PC-3 (cell line): ENCODE data around the gene CENPB. TPM values are rescaled to one million over a fixed set of nuclear protein-coding genes. Genes with fewer than 3 reads are reported as not detected.

Experiments used
- ATAC-seq: fragments of 200-7000 bp; cut with Tn5 transposase; 2 replicates; pipeline ENCODE4 v1.9.1; 2020; ENCODE audit warnings: mild to moderate bottlenecking, moderate library complexity
- BruUV-seq: library from RNA; stranded (reverse); fragments of 400-500 nt; replicated peaks from 2 replicates; lab custom pipeline; 2021; lab: Mats Ljungman, UMichigan
- CTCF ChIA-PET: fragments of 300-600 bp; sonication (Branson Sonifier 250); formaldehyde crosslinking; loops from one replicate; lab custom pipeline; 2022; ENCODE audit warnings: antibody characterized with exemption; lab: Charles Lee
- POLR2A ChIA-PET: fragments of 300-600 bp; sonication (Branson Sonifier 250); formaldehyde crosslinking; loops from one replicate; lab custom pipeline; 2022; ENCODE audit warnings: antibody characterized with exemption; ENCODE audit not compliant: unreplicated experiment; lab: Charles Lee
- DNase-seq: peaks from one replicate; pipeline ENCODE4 v3.0.0-alpha.2; 2015
- H2AFZ ChIP-seq: fragments of 300-600 bp; sonication (generic); 2 replicates; pipeline ENCODE4 v1.6.0; 2016; ENCODE audit warnings: antibody characterized with exemption, low read length
- H3F3A ChIP-seq: fragments of 300-600 bp; sonication (generic); one replicate; pipeline ENCODE4 v1.6.0; 2017; ENCODE audit warnings: antibody characterized with exemption, low read length, control low read depth, mild to moderate bottlenecking; ENCODE audit not compliant: unreplicated experiment
- H3K27ac ChIP-seq: fragments of 300-600 bp; sonication (generic); 2 replicates; pipeline ENCODE4 v1.5.1; 2016; ENCODE audit warnings: mild to moderate bottlenecking, low read length
- H3K27me3 ChIP-seq: fragments of 300-600 bp; sonication (generic); 2 replicates; pipeline ENCODE4 v1.6.1; 2016; ENCODE audit warnings: low read length, mixed read lengths
- H3K36me3 ChIP-seq: fragments of 300-600 bp; sonication (generic); 2 replicates; pipeline ENCODE4 v1.6.1; 2016; ENCODE audit warnings: low read depth, mixed run types, low read length, mixed read lengths
- H3K4me1 ChIP-seq: fragments of 300-600 bp; sonication (generic); 2 replicates; pipeline ENCODE4 v1.5.1; 2016; ENCODE audit warnings: low read length; ENCODE audit not compliant: insufficient read depth
- H3K4me2 ChIP-seq: fragments of 300-600 bp; sonication (generic); 2 replicates; pipeline ENCODE4 v1.6.0; 2016; ENCODE audit warnings: low read length
- H3K4me3 ChIP-seq: fragments of 300-600 bp; sonication (generic); 2 replicates; pipeline ENCODE4 v1.5.1; 2016; ENCODE audit warnings: mild to moderate bottlenecking, low read length, mixed read lengths
- H3K79me2 ChIP-seq: fragments of 300-600 bp; sonication (generic); 2 replicates; pipeline ENCODE4 v1.6.1; 2017; ENCODE audit warnings: low read length, mixed read lengths
- H3K9ac ChIP-seq: fragments of 300-600 bp; sonication (generic); 2 replicates; pipeline ENCODE4 v1.6.0; 2016; ENCODE audit warnings: mild to moderate bottlenecking, low read length
- H3K9me2 ChIP-seq: fragments of 300-600 bp; sonication (generic); replicated peaks from 2 replicates; pipeline ENCODE4 v1.6.1; 2016; ENCODE audit warnings: mixed run types, low read length, mixed read lengths
- H3K9me3 ChIP-seq: fragments of 300-600 bp; sonication (generic); 2 replicates; pipeline ENCODE4 v1.6.1; 2016; ENCODE audit warnings: low read length, mixed read lengths
- H4K20me1 ChIP-seq: fragments of 300-600 bp; sonication (generic); 2 replicates; pipeline ENCODE4 v1.6.1; 2016; ENCODE audit warnings: low read length, mixed read lengths
- CTCF ChIP-seq: fragments of 300-600 bp; sonication (generic); conservative IDR thresholded peaks from 2 replicates; pipeline ENCODE4 v1.5.1; 2017; ENCODE audit warnings: antibody characterized with exemption, low read depth, mild to moderate bottlenecking, low read length
- EZH2 ChIP-seq: fragments of 300-600 bp; sonication (generic); IDR thresholded peaks from one replicate; pipeline ENCODE4 v1.6.1; 2017; ENCODE audit warnings: antibody characterized with exemption, mild to moderate bottlenecking, low read length; ENCODE audit not compliant: unreplicated experiment
- EZH2phosphoT487 ChIP-seq: fragments of 300-600 bp; sonication (generic); IDR thresholded peaks from 2 replicates; pipeline ENCODE4 v1.6.1; 2018; ENCODE audit warnings: mild to moderate bottlenecking, antibody characterized with exemption, low read length, borderline replicate concordance
- intact Hi-C: fragments of 100-400 bp; cut with micrococcal nuclease; formaldehyde crosslinking; loops from 2 replicates; pipeline ENCODE4 v1.9.0; 2023
- total RNA-seq: library from RNA; depleted of rRNA; stranded (reverse); fragments of >200 nt; gene quantifications from 2 replicates; pipeline ENCODE4 v1.2.3, GENCODE V29; 2014

Gene CENPB
- total RNA-seq, 1 experiment from 2014 or later: 213 TPM

DNA sequence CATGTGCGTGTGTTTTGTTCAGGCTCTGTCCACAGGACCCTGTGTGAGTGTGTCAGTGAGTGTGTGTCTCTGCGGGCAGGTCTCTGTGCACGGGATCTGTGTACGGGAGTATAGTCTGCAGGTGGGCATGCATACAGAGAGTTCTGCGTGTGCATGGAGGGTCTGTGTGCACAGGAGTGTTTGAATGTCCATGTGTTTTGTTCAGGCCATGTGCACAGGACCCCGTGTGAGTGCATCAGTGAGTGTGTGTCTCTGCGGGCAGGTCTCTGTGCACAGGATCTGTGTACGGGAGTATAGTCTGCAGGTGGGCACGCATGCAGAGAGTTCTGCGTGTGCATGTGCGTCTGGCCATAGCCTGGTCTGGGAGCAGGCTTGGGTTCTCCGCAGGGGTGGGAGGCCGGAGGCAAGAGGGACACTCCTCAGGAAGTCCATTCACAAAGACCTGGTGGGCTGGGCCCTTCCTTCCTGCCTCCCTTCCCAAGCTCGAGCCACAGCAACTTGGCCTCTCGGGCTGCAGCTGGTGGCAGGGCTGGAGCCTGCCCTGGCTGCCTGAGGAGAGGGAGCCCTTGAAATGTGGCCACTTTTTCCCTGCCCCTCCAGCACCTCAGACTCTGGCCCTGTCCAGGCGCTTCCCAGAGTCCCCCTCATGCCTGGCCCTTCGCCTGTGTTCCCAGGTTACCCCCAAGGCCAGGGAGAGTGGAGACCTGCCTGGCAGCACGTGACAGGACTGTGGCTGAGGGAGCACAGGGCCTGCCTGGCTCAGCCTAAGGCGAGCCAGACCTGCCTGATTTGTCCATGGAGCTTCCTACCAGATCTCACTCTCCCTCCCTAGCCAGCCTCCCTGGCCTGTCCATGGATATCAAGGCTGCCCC, 47.2 kb downstream of the CENPB start:
- no TSS peak for BruUV-seq

DNA sequence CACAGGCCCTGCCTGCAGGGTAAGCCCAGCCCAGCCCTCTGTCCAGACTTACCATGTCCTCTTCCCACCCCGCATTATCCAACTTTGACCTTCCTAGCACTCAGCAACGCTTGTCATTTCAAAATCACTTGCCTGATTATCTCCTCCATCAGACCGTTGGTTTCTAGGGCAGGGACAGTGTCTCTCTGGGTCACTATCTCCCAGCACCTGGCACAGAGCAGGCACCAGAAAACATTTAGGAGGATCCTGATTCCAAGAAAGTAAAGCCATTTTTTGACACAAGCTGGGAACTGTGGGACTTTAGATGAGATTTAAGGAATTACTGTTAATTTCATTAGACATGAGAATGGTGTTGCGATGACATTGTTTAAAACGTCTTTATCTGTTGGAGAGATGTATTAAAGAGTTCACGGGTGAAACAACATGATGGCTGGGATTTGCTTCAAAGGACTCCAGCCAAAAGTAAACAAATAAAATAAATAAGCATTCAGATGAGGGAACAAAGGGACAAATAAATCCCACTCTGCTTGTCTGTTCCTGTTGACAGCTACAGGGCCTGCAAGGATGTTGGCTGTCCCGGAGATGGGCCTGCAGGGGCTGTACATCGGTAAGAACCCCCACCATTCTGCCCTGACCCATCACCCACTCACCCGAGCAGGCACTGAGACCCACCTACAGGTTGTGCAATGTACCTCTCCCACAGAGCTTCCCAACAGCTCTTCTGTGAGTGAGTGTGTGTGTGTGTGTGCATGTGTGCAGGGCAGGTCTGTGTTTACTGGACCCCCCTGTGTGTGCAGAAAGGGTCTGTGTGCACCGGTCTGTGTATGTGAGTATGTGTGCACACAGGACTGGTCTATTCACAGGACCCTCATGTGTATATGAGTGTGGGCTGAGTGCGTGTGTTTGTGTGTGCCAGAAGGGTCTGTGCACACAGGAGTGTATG, 48.2 kb downstream of the CENPB start:
- Histone ChIP-seq H3K79me2 (no peaks in the 10 kb centered on the region), H4K20me1 (no peaks in the 10 kb centered on the region), H3K9me3 (no peaks in the 10 kb centered on the region), H3K9ac (no peak overlapping the region), H3K4me2 (no peak overlapping the region), H3K4me3 (no peak overlapping the region), H3K27ac (no peak overlapping the region), H3K36me3 (no peaks in the 10 kb centered on the region), H3K9me2 (no peaks in the 10 kb centered on the region), H3K4me1 (no peaks in the 10 kb centered on the region), H3K27me3 (no peaks in the 10 kb centered on the region), H2AFZ (no peak overlapping the region), H3F3A (no peaks in the 10 kb centered on the region)
- no peak for ATAC-seq
- ChIA-PET POLR2A (interaction anchor here (0.6 kb wide), 1 partner anchor 43 kb away, joined by 3 read pairs; the partner anchor contains the start of gene SPEF1), CTCF (no interaction called here)
- intact Hi-C loops: no loop called here
- DNase-seq: no peak
- no peak for TF ChIP-seq EZH2phosphoT487
- no peak for TF ChIP-seq CTCF
- BruUV-seq: no TSS peak

More for the DNA sequence above, 47.2 kb downstream of the CENPB start:
- POLR2A ChIA-PET: no interaction called here
- H3K4me2 ChIP-seq: no peak overlapping the region
- H3K4me1 ChIP-seq: no peaks in the 10 kb centered on the region
- no peaks in the 10 kb centered on the region for H3K27me3 ChIP-seq
- no peak overlapping the region for H3K9ac ChIP-seq
- CTCF ChIA-PET: no interaction called here
- no peaks in the 10 kb centered on the region for H4K20me1 ChIP-seq
- H3K27ac ChIP-seq: no peak overlapping the region
- intact Hi-C loops: no loop called here
- no peaks in the 10 kb centered on the region for H3F3A ChIP-seq
- TF ChIP-seq EZH2 (no peak), CTCF (no peak), EZH2phosphoT487 (no peak)
- no peak for DNase-seq
- H3K9me3 ChIP-seq: no peaks in the 10 kb centered on the region
- H3K79me2 ChIP-seq: no peaks in the 10 kb centered on the region
- no peaks in the 10 kb centered on the region for H3K36me3 ChIP-seq
- H3K4me3 ChIP-seq: no peak overlapping the region
- no peaks in the 10 kb centered on the region for H3K9me2 ChIP-seq
- ATAC-seq: 0 out of 2 replicates have a peak, but pooled peaks have one; percentile 11
- H2AFZ ChIP-seq: no peak overlapping the region
